Breast epithelium (tissue), 4 donors: ENCODE data around the gene CHKA. TPM values are rescaled to one million over a fixed set of nuclear protein-coding genes. Genes with fewer than 3 reads are reported as not detected.
A peak's percentile ranks its signal among the peaks of the same experiment; 100 is the strongest.

Experiments used
- DNase-seq, 2 donors: peaks; one replicate each; pipeline ENCODE4 v3.0.0-alpha.2; 2019; ENCODE audit warnings: low spot score in 2 of 2
- H3K27ac ChIP-seq, 2 donors: fragments of 200-600 bp; sonication (generic) in 1 of 2; one replicate each; pipeline ENCODE4 v1.5.1; 2016 to 2019; ENCODE audit warnings: mild to moderate bottlenecking in 1 of 2
- H3K27me3 ChIP-seq, 2 donors: fragments of 200-600 bp; sonication (generic) in 1 of 2; one replicate each; pipeline versions ENCODE4 v1.5.1 to v1.6.0; 2017 to 2019; ENCODE audit warnings: control low read depth in 1 of 2, mild to moderate bottlenecking in 1 of 2
- H3K36me3 ChIP-seq: fragments of 200-600 bp; one replicate; pipeline ENCODE4 v1.5.1; 2019
- H3K4me1 ChIP-seq, 2 donors: fragments of 200-600 bp; sonication (generic); one replicate each; pipeline ENCODE4 v1.5.1; 2016 to 2019; ENCODE audit warnings: control low read depth in 1 of 2
- H3K4me3 ChIP-seq, 3 donors: fragments of 200-600 bp; sonication (generic); 1 replicate in 2 of 3; 2 replicates in 1 of 3; pipeline ENCODE4 v1.5.1; 2016 to 2019; ENCODE audit warnings: mild to moderate bottlenecking in 3 of 3, moderate library complexity in 2 of 3
- H3K9me3 ChIP-seq, 2 donors: fragments of 200-600 bp; sonication (generic) in 1 of 2; one replicate each; pipeline ENCODE4 v1.5.1; 2016 to 2019; ENCODE audit warnings: control low read depth in 1 of 2
- POLR2A ChIP-seq: fragments of 450-650 bp; IDR thresholded peaks from one replicate; pipeline ENCODE4 v1.6.1; 2016; ENCODE audit warnings: antibody characterized with exemption, mild to moderate bottlenecking, moderate library complexity
- POLR2AphosphoS5 ChIP-seq, 3 donors: sonication (generic); formaldehyde crosslinking; IDR thresholded peaks; one replicate each; pipeline ENCODE4 v1.6.1; 2017; ENCODE audit warnings: antibody characterized with exemption in 3 of 3
- intact Hi-C: fragments of 100-400 bp; cut with DNase I; formaldehyde crosslinking; loops from one replicate; pipeline ENCODE4 v1.15.1; 2023; ENCODE audit warnings: low total_unique reads
- total RNA-seq, 3 donors: library from RNA; depleted of rRNA; stranded (reverse); fragments of >200 nt; gene quantifications; one replicate each; pipeline ENCODE4 v1.1.0, GENCODE V29; 2016
- TF ChIP-seq, protein P1 (sequence below), 3 donors: fragments of 450-650 bp; IDR thresholded peaks; one replicate each; pipeline ENCODE4 v1.5.1; 2016 to 2017; ENCODE audit warnings: antibody characterized with exemption in 3 of 3, mild to moderate bottlenecking in 3 of 3, moderate library complexity in 3 of 3

CHKA gene
- total RNA-seq, 3 donors from 2014 or later, result 52.1 to 73.0 (median 71.7) TPM

DNA sequence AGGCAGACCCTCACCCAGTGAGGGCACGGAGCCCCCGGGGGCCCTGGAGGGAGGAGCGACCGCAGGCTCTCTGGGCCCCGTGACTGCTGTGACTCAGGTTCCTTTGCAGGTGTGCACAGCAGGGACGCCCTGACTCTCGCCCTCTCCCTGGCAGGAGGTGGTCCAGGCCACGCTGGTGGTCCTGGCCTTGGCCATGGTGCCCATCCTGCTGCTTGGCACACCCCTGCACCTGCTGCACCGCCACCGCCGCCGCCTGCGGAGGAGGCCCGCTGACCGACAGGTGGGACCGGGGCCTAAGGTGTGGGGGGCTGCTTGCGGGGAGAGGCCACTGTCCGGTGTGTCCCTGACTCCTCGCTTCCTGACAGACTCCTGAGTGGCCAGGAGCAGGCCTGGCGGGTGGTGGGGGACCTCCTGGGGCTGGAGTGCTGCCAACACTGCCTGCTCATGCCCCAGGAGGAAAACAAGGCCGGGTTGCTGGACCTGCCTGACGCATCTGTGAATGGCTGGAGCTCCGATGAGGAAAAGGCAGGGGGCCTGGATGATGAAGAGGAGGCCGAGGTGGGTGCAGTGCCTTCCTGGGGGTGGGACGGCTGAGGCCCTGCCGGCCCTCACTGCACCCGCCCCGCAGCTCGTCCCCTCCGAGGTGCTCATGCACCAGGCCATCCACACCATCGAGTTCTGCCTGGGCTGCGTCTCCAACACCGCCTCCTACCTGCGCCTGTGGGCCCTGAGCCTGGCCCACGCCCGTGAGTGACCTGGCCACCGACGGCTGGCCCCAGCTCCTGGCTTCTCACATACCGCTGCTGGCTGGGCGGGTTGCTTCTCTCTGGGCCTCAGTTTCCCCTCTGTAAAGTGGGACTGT, 71.4 kb downstream of the CHKA start:
- no peak for DNase-seq
- Histone ChIP-seq H3K27ac (no peak overlapping the region), H3K27me3 (no peaks in the 10 kb centered on the region), H3K36me3 (no peaks in the 10 kb centered on the region), H3K4me1 (no peaks in the 10 kb centered on the region), H3K4me3 (no peak overlapping the region), H3K9me3 (no peaks in the 10 kb centered on the region)
- TF ChIP-seq POLR2AphosphoS5 (IDR thresholded peaks at IDR 0.05) (no peak), POLR2A (no peak)
- TF ChIP-seq, protein P1, sequence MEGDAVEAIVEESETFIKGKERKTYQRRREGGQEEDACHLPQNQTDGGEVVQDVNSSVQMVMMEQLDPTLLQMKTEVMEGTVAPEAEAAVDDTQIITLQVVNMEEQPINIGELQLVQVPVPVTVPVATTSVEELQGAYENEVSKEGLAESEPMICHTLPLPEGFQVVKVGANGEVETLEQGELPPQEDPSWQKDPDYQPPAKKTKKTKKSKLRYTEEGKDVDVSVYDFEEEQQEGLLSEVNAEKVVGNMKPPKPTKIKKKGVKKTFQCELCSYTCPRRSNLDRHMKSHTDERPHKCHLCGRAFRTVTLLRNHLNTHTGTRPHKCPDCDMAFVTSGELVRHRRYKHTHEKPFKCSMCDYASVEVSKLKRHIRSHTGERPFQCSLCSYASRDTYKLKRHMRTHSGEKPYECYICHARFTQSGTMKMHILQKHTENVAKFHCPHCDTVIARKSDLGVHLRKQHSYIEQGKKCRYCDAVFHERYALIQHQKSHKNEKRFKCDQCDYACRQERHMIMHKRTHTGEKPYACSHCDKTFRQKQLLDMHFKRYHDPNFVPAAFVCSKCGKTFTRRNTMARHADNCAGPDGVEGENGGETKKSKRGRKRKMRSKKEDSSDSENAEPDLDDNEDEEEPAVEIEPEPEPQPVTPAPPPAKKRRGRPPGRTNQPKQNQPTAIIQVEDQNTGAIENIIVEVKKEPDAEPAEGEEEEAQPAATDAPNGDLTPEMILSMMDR (IDR thresholded peaks at IDR 0.05), result no peak
- intact Hi-C loops, result no loop called here

DNA sequence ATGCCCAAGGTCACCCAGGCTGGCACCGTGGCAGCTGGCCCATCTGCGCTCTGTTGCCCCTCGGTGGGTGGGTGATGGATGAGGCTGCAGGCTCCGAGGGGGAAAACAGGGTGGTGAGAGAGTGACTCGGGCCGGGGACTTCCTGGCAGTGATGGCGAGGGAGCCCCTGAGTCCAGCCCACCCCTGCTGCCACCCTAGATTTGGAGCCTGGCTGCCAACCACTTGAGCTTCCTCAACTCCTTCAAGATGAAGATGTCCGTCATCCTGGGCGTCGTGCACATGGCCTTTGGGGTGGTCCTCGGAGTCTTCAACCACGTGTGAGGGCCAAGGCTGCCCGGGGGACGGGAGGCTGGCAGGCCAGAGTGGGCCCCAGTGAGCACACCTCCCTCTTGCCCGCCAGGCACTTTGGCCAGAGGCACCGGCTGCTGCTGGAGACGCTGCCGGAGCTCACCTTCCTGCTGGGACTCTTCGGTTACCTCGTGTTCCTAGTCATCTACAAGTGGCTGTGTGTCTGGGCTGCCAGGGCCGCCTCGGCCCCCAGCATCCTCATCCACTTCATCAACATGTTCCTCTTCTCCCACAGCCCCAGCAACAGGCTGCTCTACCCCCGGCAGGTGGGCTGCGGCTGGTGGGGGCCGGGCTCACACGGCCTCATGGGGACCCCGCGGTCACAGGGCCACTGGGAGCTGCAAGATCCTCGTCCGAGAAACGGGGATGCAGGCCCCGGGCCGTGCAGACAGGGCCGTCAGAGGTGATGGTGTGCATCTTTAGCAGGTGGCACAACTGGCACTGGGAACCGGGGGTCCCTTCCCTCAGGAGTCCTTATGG, 72.3 kb downstream of the CHKA start:
- intact Hi-C loops, result no loop called here
- peak in 1 of 2 donors; percentile 47 for DNase-seq
- H3K36me3 ChIP-seq, result no peaks in the 10 kb centered on the region

DNA sequence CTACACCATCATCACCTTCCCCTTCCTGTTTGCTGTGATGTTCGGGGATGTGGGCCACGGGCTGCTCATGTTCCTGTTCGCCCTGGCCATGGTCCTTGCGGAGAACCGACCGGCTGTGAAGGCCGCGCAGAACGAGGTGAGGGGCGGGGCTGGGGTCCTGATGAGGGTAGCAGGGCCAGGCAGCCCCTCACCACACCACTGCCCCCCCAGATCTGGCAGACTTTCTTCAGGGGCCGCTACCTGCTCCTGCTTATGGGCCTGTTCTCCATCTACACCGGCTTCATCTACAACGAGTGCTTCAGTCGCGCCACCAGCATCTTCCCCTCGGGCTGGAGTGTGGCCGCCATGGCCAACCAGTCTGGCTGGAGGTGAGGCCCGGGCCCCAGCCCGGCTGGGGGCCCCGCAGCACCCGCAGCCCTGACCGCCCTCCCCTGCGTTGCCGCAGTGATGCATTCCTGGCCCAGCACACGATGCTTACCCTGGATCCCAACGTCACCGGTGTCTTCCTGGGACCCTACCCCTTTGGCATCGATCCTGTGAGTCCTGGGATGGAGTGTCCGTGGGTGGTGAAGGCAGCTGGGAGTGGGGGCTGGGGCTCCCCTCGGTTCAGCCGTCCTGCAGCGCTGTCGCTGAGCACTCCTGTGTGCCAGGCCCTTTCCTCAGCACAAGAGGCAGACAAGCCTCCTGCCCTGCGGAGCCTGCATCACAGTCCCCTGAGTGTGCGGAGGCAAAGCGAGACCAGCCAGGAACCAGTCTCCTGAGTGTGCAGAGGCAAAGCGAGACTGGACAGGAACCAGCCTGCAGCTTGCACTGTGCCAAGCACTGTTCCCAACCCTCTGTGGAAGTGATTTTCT, 73.5 kb downstream of the CHKA start:
- Histone ChIP-seq H3K4me3 (no peak overlapping the region), H3K27me3 (no peaks in the 10 kb centered on the region), H3K9me3 (no peaks in the 10 kb centered on the region), H3K27ac (no peak overlapping the region), H3K4me1 (no peaks in the 10 kb centered on the region), H3K36me3 (no peaks in the 10 kb centered on the region)
- intact Hi-C loops, result no loop called here
- TF ChIP-seq POLR2A (no peak), POLR2AphosphoS5 (IDR thresholded peaks at IDR 0.05) (no peak)
- TF ChIP-seq, protein P1 (IDR thresholded peaks at IDR 0.05), result no peak
- DNase-seq, result no peak

More for the DNA sequence above, 72.3 kb downstream of the CHKA start:
- Histone ChIP-seq H3K4me1 (no peaks in the 10 kb centered on the region), H3K9me3 (no peaks in the 10 kb centered on the region), H3K4me3 (no peak overlapping the region), H3K27me3 (no peaks in the 10 kb centered on the region), H3K27ac (no peak overlapping the region)
- TF ChIP-seq, protein P1 (IDR thresholded peaks at IDR 0.05), result no peak
- TF ChIP-seq POLR2A (no peak), POLR2AphosphoS5 (IDR thresholded peaks at IDR 0.05) (no peak)

DNA sequence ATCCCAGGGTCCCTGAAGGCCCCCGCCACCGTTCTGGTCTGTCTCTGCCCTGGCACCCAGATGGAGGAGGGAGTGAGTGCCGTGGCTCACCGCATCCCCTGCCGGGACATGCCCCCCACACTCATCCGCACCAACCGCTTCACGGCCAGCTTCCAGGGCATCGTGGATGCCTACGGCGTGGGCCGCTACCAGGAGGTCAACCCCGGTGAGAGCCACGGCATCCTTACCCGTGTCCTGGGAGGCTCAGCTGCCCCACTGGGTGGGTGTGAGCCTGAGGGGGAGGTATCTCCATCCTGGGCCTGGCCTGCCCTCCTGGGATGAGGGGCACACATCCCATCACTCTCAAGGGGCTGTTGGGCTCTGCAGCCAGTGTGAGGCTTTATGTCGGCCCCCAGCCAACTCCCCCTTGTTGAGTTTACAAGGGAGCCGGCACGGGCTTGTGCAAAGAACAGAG, 76.3 kb downstream of the CHKA start:
- Histone ChIP-seq H3K36me3 (no peaks in the 10 kb centered on the region), H3K27ac (no peak overlapping the region)
- DNase-seq, result no peak

More for the DNA sequence above, 76.3 kb downstream of the CHKA start:
- TF ChIP-seq POLR2A (no peak), POLR2AphosphoS5 (IDR thresholded peaks at IDR 0.05) (no peak)
- TF ChIP-seq, protein P1 (IDR thresholded peaks at IDR 0.05), result no peak
- intact Hi-C loops, result no loop called here
- no peak overlapping the region for H3K4me3 ChIP-seq
- peaks cover under 1 to 4% of the 10 kb centered on the region in 2 donors for H3K4me1 ChIP-seq
- H3K27me3 ChIP-seq, result no peaks in the 10 kb centered on the region
- no peaks in the 10 kb centered on the region for H3K9me3 ChIP-seq
